KMS-11 (cell line): ENCODE results near the gene AGAP1.

Source experiments
- H2AFZ ChIP-seq: fragments of 200-600 bp; sonication (generic); 2 replicates; pipeline ENCODE4 v1.6.1; 2016; ENCODE audit warnings: antibody characterized with exemption, mixed run types, low read depth
- H3K27ac ChIP-seq: fragments of 200-600 bp; sonication (generic); 2 replicates; pipeline ENCODE4 v1.6.1; 2016; ENCODE audit warnings: mild to moderate bottlenecking, mixed run types
- H3K27me3 ChIP-seq: fragments of 200-600 bp; sonication (generic); 2 replicates; pipeline ENCODE4 v1.6.1; 2017; ENCODE audit warnings: mild to moderate bottlenecking, low read depth, mixed run types, moderate library complexity; ENCODE audit not compliant: insufficient read depth
- H3K36me3 ChIP-seq: fragments of 200-600 bp; sonication (generic); 2 replicates; pipeline ENCODE4 v1.6.1; 2017; ENCODE audit warnings: mild to moderate bottlenecking, mixed run types; ENCODE audit not compliant: insufficient read depth
- H3K4me1 ChIP-seq: fragments of 200-600 bp; sonication (generic); 2 replicates; pipeline ENCODE4 v1.6.1; 2016; ENCODE audit warnings: mild to moderate bottlenecking, low read depth, mixed run types; ENCODE audit not compliant: poor library complexity, severe bottlenecking
- H3K4me2 ChIP-seq: fragments of 200-600 bp; sonication (generic); 2 replicates; pipeline ENCODE4 v1.7.0; 2016; ENCODE audit warnings: mild to moderate bottlenecking, mixed run types
- H3K4me3 ChIP-seq: fragments of 200-600 bp; sonication (generic); IDR thresholded peaks from 2 replicates; pipeline ENCODE4 v1.6.1; 2017; ENCODE audit warnings: low read depth, low read length, mixed read lengths; ENCODE audit not compliant: insufficient read depth
- H3K79me2 ChIP-seq: fragments of 200-600 bp; sonication (generic); 2 replicates; pipeline ENCODE4 v1.6.1; 2016; ENCODE audit warnings: low read depth, mixed run types; ENCODE audit not compliant: insufficient read depth
- H3K9ac ChIP-seq: fragments of 200-600 bp; sonication (generic); 2 replicates; pipeline ENCODE4 v1.6.1; 2016; ENCODE audit warnings: mild to moderate bottlenecking, mixed run types
- H4K20me1 ChIP-seq: fragments of 200-600 bp; sonication (generic); 2 replicates; pipeline ENCODE4 v1.6.1; 2016; ENCODE audit warnings: mild to moderate bottlenecking, mixed run types; ENCODE audit not compliant: insufficient read depth
- CTCF ChIP-seq: fragments of 200-600 bp; sonication (generic); conservative IDR thresholded peaks from 2 replicates; pipeline ENCODE4 v1.6.1; 2017; ENCODE audit warnings: low read depth, mild to moderate bottlenecking, antibody characterized with exemption, low read length, moderate library complexity, mixed read lengths

The AGAP1 gene

DNA sequence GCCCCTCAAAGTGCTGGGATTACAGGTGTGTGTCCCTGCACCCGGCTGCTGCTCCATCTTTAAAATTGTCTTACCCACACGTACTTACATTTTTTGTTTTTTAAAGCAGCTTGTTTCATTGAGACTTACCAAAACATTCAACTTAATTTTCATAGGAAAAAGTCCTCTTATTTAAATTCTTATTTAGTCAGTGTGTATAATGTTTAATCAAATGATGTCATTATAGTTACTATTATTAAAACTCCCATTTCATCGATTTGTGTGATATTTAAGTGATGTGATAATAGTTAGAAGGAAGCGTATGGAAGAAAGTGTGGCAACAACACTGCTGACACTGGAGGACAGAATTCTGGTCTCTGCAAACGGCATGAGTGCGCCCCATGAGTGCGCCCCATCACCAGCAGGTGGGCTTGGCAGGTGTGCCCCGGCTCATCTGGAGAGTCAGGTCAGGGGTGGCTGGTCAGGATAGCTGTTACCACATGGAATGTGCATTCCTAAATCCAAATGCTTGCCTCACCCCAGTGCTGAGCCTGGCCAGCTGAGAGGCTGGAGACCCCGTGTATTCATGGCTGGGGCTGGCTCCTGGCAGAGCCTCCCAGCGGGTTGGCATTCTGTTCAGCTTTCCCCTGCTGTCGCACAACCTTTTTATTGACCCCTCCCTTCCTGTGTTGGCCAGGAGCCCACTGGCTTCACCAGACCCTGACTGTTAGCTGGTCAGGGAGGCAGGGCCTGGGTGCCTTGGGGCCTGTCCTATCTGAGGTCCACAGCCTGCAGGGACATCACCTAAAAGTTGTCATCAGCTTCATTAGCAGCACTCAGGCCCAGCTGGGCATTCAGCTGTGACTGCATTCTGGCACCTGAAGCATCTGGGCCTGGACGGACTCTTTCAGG lies 79.7 kb downstream of the AGAP1 start:
- TF ChIP-seq CTCF, result no peak
- no peaks in the 10 kb centered on the region for H3K36me3 ChIP-seq
- H3K4me1 ChIP-seq, result no peaks in the 10 kb centered on the region
- no peak overlapping the region for H3K9ac ChIP-seq
- H3K4me2 ChIP-seq, result no peak overlapping the region
- peaks cover 75% of the 10 kb centered on the region for H3K79me2 ChIP-seq
- H4K20me1 ChIP-seq, result no peaks in the 10 kb centered on the region; the same call in 1 of the 2 replicates
- H3K4me3 ChIP-seq, result no peak overlapping the region
- H3K27ac ChIP-seq, result no peak overlapping the region
- H2AFZ ChIP-seq, result no peak overlapping the region
- H3K27me3 ChIP-seq, result no peaks in the 10 kb centered on the region

- Histone ChIP-seq H3K79me2 (peaks cover 73% of the 10 kb centered on the region), H3K27me3 (no peaks in the 10 kb centered on the region), H3K27ac (no peak overlapping the region), H3K36me3 (no peaks in the 10 kb centered on the region), H3K4me3 (no peak overlapping the region), H3K4me2 (no peak overlapping the region), H3K4me1 (no peaks in the 10 kb centered on the region), H2AFZ (no peak overlapping the region), H3K9ac (no peak overlapping the region), H4K20me1 (no peaks in the 10 kb centered on the region; the same call in 1 of the 2 replicates)
- no peak for TF ChIP-seq CTCF
These were observed 81.6 kb downstream of the AGAP1 start for GRCh38 chr2:235575431-235575830.

GRCh38 chr2:235575904-235576303 lies 82.1 kb downstream of the AGAP1 start:
- Histone ChIP-seq H3K36me3 (no peaks in the 10 kb centered on the region), H3K79me2 (peaks cover 73% of the 10 kb centered on the region), H3K4me3 (no peak overlapping the region), H3K4me2 (no peak overlapping the region), H3K27ac (no peak overlapping the region), H2AFZ (no peak overlapping the region), H4K20me1 (no peaks in the 10 kb centered on the region; the same call in 1 of the 2 replicates), H3K4me1 (no peaks in the 10 kb centered on the region), H3K27me3 (no peaks in the 10 kb centered on the region), H3K9ac (no peak overlapping the region)
- TF ChIP-seq CTCF, result no peak

DNA sequence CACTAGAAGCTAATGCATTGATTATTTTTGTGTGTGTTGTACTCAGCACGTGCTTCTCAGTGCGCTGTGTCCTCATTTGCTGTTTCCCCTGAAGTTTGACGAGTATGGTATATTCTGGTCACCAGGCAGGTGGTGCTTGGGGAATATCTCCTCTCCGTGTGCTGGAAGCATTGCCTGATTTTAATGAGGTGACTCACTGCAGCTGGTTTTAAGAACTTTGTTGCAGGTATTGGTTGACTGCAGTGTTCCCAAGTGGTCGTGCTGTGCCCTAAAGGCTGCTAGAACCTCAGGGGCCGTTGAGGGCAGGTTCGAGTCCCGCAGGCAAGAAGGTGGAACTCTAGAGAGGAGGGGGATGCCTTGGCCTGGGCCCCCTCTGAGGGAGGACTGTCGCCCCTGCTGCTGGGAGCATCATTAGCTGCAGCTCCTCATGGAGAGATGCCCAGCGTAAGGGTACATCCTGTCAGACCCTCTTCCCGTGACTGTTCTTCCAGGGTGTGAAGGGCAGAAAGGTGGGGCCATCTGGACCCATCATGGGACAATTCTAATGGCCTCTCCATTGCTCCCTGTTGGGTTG lies 82.6 kb downstream of the AGAP1 start:
- Histone ChIP-seq H2AFZ (no peak overlapping the region), H3K79me2 (peaks cover 75% of the 10 kb centered on the region), H3K4me2 (no peak overlapping the region), H4K20me1 (no peaks in the 10 kb centered on the region; the same call in 1 of the 2 replicates), H3K9ac (no peak overlapping the region), H3K36me3 (no peaks in the 10 kb centered on the region), H3K4me1 (no peaks in the 10 kb centered on the region), H3K27me3 (no peaks in the 10 kb centered on the region), H3K27ac (no peak overlapping the region), H3K4me3 (no peak overlapping the region)
- TF ChIP-seq CTCF, result no peak
